Measurements from ENCODE around the gene NRDC. TPM values are rescaled to one million over a fixed set of nuclear protein-coding genes. Genes with fewer than 3 reads are reported as not detected.
A peak's percentile ranks its signal among the peaks of the same experiment; 100 is the strongest.

Gene NRDC, protein sequence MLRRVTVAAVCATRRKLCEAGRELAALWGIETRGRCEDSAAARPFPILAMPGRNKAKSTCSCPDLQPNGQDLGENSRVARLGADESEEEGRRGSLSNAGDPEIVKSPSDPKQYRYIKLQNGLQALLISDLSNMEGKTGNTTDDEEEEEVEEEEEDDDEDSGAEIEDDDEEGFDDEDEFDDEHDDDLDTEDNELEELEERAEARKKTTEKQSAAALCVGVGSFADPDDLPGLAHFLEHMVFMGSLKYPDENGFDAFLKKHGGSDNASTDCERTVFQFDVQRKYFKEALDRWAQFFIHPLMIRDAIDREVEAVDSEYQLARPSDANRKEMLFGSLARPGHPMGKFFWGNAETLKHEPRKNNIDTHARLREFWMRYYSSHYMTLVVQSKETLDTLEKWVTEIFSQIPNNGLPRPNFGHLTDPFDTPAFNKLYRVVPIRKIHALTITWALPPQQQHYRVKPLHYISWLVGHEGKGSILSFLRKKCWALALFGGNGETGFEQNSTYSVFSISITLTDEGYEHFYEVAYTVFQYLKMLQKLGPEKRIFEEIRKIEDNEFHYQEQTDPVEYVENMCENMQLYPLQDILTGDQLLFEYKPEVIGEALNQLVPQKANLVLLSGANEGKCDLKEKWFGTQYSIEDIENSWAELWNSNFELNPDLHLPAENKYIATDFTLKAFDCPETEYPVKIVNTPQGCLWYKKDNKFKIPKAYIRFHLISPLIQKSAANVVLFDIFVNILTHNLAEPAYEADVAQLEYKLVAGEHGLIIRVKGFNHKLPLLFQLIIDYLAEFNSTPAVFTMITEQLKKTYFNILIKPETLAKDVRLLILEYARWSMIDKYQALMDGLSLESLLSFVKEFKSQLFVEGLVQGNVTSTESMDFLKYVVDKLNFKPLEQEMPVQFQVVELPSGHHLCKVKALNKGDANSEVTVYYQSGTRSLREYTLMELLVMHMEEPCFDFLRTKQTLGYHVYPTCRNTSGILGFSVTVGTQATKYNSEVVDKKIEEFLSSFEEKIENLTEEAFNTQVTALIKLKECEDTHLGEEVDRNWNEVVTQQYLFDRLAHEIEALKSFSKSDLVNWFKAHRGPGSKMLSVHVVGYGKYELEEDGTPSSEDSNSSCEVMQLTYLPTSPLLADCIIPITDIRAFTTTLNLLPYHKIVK
- 10 to 100 TPM; 55.7 to 90.7 (median 79.3) TPM for polyA plus RNA-seq
- long read RNA-seq, donor 1: 0 reads
- long read RNA-seq, donor 2, transcript NRDC-211 (2 exons, 1,020 nt): major isoform, 11 of 15 reads
- long read RNA-seq, donor 2, partial matches to known transcripts: 0 of 15 reads
- long read RNA-seq, donor 2, other reads (novel, unspliced or antisense): 0 of 15 reads
- long read RNA-seq, donor 3, transcript NRDC-204 (2 exons, 472 nt): minor isoform, 5 of 37 reads
- long read RNA-seq, donor 3, transcript NRDC-211 (2 exons, 1,020 nt): major isoform, 25 of 37 reads
- long read RNA-seq, donor 3, partial matches to known transcripts: 6 of 37 reads
- long read RNA-seq, donor 3, other reads (novel, unspliced or antisense): 0 of 37 reads
- long read RNA-seq, donor 4: 0 reads
- long read RNA-seq, donor 5, transcript NRDC-211 (2 exons, 1,020 nt): major isoform, 17 of 18 reads
- long read RNA-seq, donor 5, partial matches to known transcripts: 0 of 18 reads
- long read RNA-seq, donor 5, other reads (novel, unspliced or antisense): 0 of 18 reads
- long read RNA-seq, donor 6, transcript NRDC-211 (2 exons, 1,020 nt): major isoform, 25 of 34 reads
- long read RNA-seq, donor 6, partial matches to known transcripts: 6 of 34 reads
- long read RNA-seq, donor 6, other reads (novel, unspliced or antisense): 0 of 34 reads
- long read RNA-seq, donor 7: 0 reads
- long read RNA-seq, donor 8, partial matches to known transcripts: 0 of 3 reads
- long read RNA-seq, donor 8, other reads (novel, unspliced or antisense): 0 of 3 reads
- long read RNA-seq, donor 9, transcript NRDC-211 (2 exons, 1,020 nt): major isoform, 9 of 11 reads
- long read RNA-seq, donor 9, partial matches to known transcripts: 0 of 11 reads
- long read RNA-seq, donor 9, other reads (novel, unspliced or antisense): 0 of 11 reads
- long read RNA-seq, donor 10, transcript NRDC-211 (2 exons, 1,020 nt): major isoform, 40 of 53 reads
- long read RNA-seq, donor 10, partial matches to known transcripts: 8 of 53 reads
- long read RNA-seq, donor 10, other reads (novel, unspliced or antisense): 0 of 53 reads

DNA sequence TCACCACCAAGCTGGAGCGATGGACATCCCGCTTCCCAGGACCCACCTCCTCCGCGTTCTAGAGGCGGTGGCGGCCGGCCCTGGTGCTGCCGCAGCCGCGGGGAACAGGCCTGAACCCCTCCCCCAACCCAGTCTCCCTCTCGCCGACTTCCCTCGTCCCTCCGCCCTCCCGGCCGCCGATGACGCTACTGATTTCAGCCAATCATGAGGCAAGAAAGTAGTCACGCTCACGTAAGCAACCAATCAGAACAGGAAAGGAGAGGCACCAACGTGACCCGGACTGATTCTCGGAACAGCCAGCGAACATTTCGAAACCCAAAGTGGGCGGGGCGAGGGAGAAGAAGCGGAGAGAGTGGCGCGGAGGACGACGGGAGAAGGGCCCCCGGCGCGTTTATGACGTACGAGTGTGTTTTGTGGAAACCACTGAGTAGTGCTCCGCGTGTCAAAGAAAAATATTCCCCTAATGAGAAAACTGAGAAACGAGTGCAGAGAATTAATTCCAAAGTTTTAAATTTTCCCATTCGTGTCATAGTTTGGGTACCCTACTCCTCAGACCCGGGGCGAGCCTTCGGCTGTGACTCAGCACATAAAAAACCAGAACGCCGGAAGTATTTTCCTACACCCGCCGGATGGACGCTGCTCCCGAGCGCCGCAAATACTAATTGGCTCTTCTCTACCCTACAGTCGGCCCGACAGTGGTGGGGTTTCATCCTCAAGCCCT is at the start of gene NRDC:
TSS of gene NRDC (minus strand) at position 112 of the 721 bp plus-strand sequence. CDS start 112 bp downstream, outside the sequence.
- Histone ChIP-seq H3K9me3 (ENCODE audit: control insufficient read depth in 2 of 2, insufficient read depth in 1 of 2, low read depth in 1 of 2, low read length in 1 of 2) (no peaks in the 10 kb centered on the region), H3K4me3 (ENCODE audit: low read depth in 1 of 3, low read length in 3 of 3) (peak within 1 kb of the TSS; percentile 71 to 83 (median 78)), H3K27me3 (ENCODE audit: control insufficient read depth in 3 of 3, insufficient read depth in 3 of 3, low read length in 3 of 3) (peaks cover 0 to 3% (median 0%) of the 10 kb centered on the region in 3 donors), H3K27ac (ENCODE audit: low read depth in 1 of 3, low read length in 2 of 3) (peak within 1 kb of the TSS; percentile 92 to 99 (median 97)), H3K4me1 (ENCODE audit: control insufficient read depth in 3 of 3, insufficient read depth in 2 of 3, low read depth in 1 of 3, low read length in 2 of 3) (peaks cover 8 to 26% (median 9%) of the 10 kb centered on the region in 3 donors), H3K36me3 (ENCODE audit: control insufficient read depth in 3 of 3, insufficient read depth in 2 of 3, low read depth in 1 of 3, low read length in 3 of 3) (peaks cover 0 to 8% (median 0%) of the 10 kb centered on the region in 3 donors)
- FAIRE-seq: peak; percentile 78
- WGBS, 3 donors: 0 to 1% (median 0%) methylated on average over 52 to 54 of the region's 54 CpGs
- DNase-seq: peak; percentile 100

DNA sequence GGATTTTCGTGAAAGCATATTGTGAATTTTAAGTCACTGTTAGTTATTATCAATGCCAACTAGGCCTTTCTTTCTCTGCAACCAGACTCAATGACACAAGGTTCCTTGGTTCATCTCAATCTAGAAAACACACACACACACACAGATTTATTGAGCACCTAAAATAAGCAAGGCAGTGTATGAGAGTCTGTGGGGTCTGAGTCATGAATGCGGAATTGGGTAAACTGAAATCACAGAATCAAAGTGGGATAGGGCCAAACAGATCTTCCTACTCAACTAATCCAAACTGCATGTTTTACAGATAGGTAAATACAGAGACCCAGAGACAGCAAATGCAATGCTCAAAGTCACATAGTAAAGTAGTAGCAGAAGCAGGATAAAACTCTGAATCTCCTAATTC is 48.5 kb upstream of the NRDC start:
- H3K27ac ChIP-seq (ENCODE audit: low read depth in 1 of 3, low read length in 2 of 3): no peak overlapping the region
- no peak for FAIRE-seq
- 76 to 85% (median 83%) methylated on average over 2 of the region's 2 CpGs for WGBS, 3 donors

DNA sequence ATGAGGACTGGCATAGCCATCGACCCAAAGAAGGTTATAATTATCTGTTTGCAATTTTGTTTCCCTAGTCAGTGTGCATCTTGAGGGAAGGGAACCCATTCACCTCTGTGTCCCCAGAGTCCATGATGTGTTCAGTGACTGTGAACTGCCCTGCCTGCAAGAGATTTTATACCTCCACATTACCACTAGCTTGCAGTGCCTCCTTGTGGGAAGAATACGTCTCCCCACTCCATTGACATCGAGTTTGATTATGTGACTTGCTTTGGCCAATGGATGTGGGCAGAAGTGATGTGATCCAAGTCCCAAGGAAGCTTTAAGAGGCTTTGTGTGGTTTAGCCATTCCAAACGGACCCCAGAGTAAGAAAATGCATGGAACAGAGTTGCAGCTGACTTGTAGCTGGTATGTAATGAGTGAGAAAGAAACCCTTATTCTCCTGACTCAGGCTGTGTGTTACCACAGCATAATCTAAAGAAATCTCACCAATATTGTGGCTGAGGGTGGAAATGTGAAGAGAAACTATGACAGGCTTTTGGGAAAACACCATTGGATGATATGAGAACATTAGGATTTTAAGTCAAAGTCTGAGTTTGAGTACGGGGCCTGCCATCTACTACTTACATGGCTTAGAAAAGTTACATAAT is 47.8 kb upstream of the NRDC start:
- WGBS, 3 donors: 68 to 76% (median 72%) methylated on average over 5 of the region's 5 CpGs
- FAIRE-seq (no peak), DNase-seq (peak; percentile 10 to 16)
- no peaks in the 10 kb centered on the region for H3K9me3 ChIP-seq (ENCODE audit: control insufficient read depth in 2 of 2, insufficient read depth in 1 of 2, low read depth in 1 of 2, low read length in 1 of 2)
- no peaks in the 10 kb centered on the region for H3K36me3 ChIP-seq (ENCODE audit: control insufficient read depth in 3 of 3, insufficient read depth in 2 of 3, low read depth in 1 of 3, low read length in 3 of 3)
- H3K27me3 ChIP-seq (ENCODE audit: control insufficient read depth in 3 of 3, insufficient read depth in 3 of 3, low read length in 3 of 3): no peaks in the 10 kb centered on the region
- no peak overlapping the region for H3K27ac ChIP-seq (ENCODE audit: low read depth in 1 of 3, low read length in 2 of 3)
- H3K4me3 ChIP-seq (ENCODE audit: low read depth in 1 of 3, low read length in 3 of 3): no peak overlapping the region
- no peaks in the 10 kb centered on the region for H3K4me1 ChIP-seq (ENCODE audit: control insufficient read depth in 3 of 3, insufficient read depth in 2 of 3, low read depth in 1 of 3, low read length in 2 of 3)

More for the DNA sequence above, 48.5 kb upstream of the NRDC start:
- H3K4me1 ChIP-seq (ENCODE audit: control insufficient read depth in 3 of 3, insufficient read depth in 2 of 3, low read depth in 1 of 3, low read length in 2 of 3): no peaks in the 10 kb centered on the region
- no peak for DNase-seq
- no peak overlapping the region for H3K4me3 ChIP-seq (ENCODE audit: low read depth in 1 of 3, low read length in 3 of 3)
- H3K27me3 ChIP-seq (ENCODE audit: control insufficient read depth in 3 of 3, insufficient read depth in 3 of 3, low read length in 3 of 3): no peaks in the 10 kb centered on the region
- no peaks in the 10 kb centered on the region for H3K36me3 ChIP-seq (ENCODE audit: control insufficient read depth in 3 of 3, insufficient read depth in 2 of 3, low read depth in 1 of 3, low read length in 3 of 3)
- H3K9me3 ChIP-seq (ENCODE audit: control insufficient read depth in 2 of 2, insufficient read depth in 1 of 2, low read depth in 1 of 2, low read length in 1 of 2): no peaks in the 10 kb centered on the region

DNA sequence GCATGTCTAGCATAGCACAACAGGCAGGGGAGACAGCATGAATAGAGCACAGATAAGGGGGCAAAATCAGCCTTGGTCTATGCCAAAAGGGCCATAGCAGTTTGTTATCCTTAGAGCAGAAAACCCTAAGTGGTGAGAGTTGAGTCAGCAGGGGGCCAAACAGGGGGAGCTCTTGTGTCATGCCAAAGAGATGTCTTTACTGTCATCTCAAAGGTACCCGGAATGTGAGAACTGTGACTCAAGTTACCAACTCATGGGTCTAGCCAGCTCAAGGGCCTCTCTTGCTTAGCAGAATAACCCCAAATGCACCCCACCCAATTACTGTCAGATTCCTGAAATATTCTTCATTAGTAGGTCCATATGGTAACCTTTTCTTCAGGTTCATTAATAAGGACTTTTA is 45.9 kb upstream of the NRDC start:
- no peak overlapping the region for H3K27ac ChIP-seq (ENCODE audit: low read depth in 1 of 3, low read length in 2 of 3)
- H3K27me3 ChIP-seq (ENCODE audit: control insufficient read depth in 3 of 3, insufficient read depth in 3 of 3, low read length in 3 of 3): no peaks in the 10 kb centered on the region
- 56 to 69% (median 67%) methylated on average over 1 of the region's 1 CpG for WGBS, 3 donors
- no peak overlapping the region for H3K4me3 ChIP-seq (ENCODE audit: low read depth in 1 of 3, low read length in 3 of 3)
- H3K36me3 ChIP-seq (ENCODE audit: control insufficient read depth in 3 of 3, insufficient read depth in 2 of 3, low read depth in 1 of 3, low read length in 3 of 3): no peaks in the 10 kb centered on the region
- no peaks in the 10 kb centered on the region for H3K4me1 ChIP-seq (ENCODE audit: control insufficient read depth in 3 of 3, insufficient read depth in 2 of 3, low read depth in 1 of 3, low read length in 2 of 3)
- DNase-seq: no peak
- H3K9me3 ChIP-seq (ENCODE audit: control insufficient read depth in 2 of 2, insufficient read depth in 1 of 2, low read depth in 1 of 2, low read length in 1 of 2): no peaks in the 10 kb centered on the region
- FAIRE-seq: no peak

DNA sequence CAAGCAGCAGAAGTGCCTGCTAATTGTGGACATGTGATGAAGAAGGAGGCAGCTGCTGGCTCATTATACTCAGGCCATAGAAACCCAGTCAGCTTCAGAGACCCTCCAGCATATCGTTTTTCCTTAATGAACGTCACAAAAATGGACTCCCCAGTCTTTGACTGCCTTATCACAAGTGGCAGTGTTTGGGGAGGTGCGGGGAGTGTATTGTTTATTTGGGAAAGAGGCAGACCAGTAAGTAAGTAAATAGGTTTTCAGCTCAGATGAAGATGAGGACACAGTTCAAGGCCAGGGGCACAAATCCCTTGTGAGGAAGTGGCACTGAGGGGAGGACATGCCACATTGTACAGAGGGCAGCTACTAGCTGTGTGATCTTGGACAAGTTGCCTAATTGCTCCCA is 43.5 kb upstream of the NRDC start:
- FAIRE-seq (no peak), DNase-seq (no peak)
- 41 to 65% (median 64%) methylated on average over 3 of the region's 3 CpGs for WGBS, 3 donors
- no peaks in the 10 kb centered on the region for H3K27me3 ChIP-seq (ENCODE audit: control insufficient read depth in 3 of 3, insufficient read depth in 3 of 3, low read length in 3 of 3)
- H3K27ac ChIP-seq (ENCODE audit: low read depth in 1 of 3, low read length in 2 of 3): no peak overlapping the region
- H3K9me3 ChIP-seq (ENCODE audit: control insufficient read depth in 2 of 2, insufficient read depth in 1 of 2, low read depth in 1 of 2, low read length in 1 of 2): no peaks in the 10 kb centered on the region
- H3K4me1 ChIP-seq (ENCODE audit: control insufficient read depth in 3 of 3, insufficient read depth in 2 of 3, low read depth in 1 of 3, low read length in 2 of 3): no peaks in the 10 kb centered on the region
- no peak overlapping the region for H3K4me3 ChIP-seq (ENCODE audit: low read depth in 1 of 3, low read length in 3 of 3)
- H3K36me3 ChIP-seq (ENCODE audit: control insufficient read depth in 3 of 3, insufficient read depth in 2 of 3, low read depth in 1 of 3, low read length in 3 of 3): no peaks in the 10 kb centered on the region

DNA sequence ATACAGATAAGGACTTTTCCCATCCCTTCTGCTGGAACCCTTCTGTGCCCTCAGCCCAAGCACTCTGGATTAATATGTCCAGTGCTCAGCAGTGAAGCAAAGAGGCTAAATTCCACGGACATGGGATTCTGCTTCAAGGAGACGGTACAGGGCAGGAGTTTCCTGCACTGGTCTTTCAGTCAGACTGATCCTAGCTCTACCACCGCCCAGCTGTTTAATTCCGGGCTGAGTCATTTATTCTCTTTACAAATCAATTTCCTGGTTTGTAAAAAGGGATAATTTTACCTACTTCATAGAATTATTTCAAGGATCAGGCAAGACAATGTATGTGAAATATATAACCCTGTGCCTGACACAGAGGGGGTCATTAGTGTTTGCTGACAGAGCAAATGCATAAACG is 41.6 kb upstream of the NRDC start:
- no peaks in the 10 kb centered on the region for H3K4me1 ChIP-seq (ENCODE audit: control insufficient read depth in 3 of 3, insufficient read depth in 2 of 3, low read depth in 1 of 3, low read length in 2 of 3)
- no peak for DNase-seq
- WGBS, 3 donors: 50 to 68% (median 53%) methylated on average over 5 of the region's 5 CpGs
- H3K9me3 ChIP-seq (ENCODE audit: control insufficient read depth in 2 of 2, insufficient read depth in 1 of 2, low read depth in 1 of 2, low read length in 1 of 2): no peaks in the 10 kb centered on the region
- peaks cover 0 to 4% (median 0%) of the 10 kb centered on the region in 3 donors for H3K27me3 ChIP-seq (ENCODE audit: control insufficient read depth in 3 of 3, insufficient read depth in 3 of 3, low read length in 3 of 3)
- no peak overlapping the region for H3K4me3 ChIP-seq (ENCODE audit: low read depth in 1 of 3, low read length in 3 of 3)
- no peak overlapping the region for H3K27ac ChIP-seq (ENCODE audit: low read depth in 1 of 3, low read length in 2 of 3)
- FAIRE-seq: no peak
- no peaks in the 10 kb centered on the region for H3K36me3 ChIP-seq (ENCODE audit: control insufficient read depth in 3 of 3, insufficient read depth in 2 of 3, low read depth in 1 of 3, low read length in 3 of 3)
